ENCODE results near the gene BAZ1A. TPM values are rescaled to one million over a fixed set of nuclear protein-coding genes. Genes with fewer than 3 reads are reported as not detected.
"Not testable (repeated sequence)": the region's sequence is repeated elsewhere in the genome, so short reads cannot be mapped to it uniquely, and the experiment has no call there.

Gene BAZ1A
- total and polyA plus RNA-seq, 4 donors: 4.5 to 44.9 (median 13.3) TPM

DNA sequence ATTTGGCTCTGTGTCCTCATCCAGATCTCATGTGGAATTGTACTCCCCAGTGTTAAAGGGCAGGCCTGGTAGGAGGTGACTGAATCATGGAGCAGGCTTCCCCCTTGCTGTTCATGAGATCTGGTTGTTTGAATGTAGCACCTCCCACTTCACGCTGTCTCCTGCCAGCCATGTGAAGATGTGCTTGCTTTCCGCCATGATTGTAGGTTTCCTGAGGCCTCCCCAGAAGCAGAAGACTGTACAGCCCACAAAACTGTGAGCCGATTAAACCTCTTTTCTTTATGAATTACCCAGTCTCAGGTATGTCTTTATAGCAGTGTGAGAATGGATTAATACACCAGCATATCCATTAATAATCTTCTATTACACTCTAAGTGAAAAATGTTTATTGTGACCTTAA lies 70.2 kb downstream of the BAZ1A start:
- Histone ChIP-seq H3K9me3 (ENCODE audit: control insufficient read depth in 4 of 4, low read length in 3 of 4) (no peaks in the 10 kb centered on the region), H3K27me3 (ENCODE audit: control insufficient read depth in 4 of 4, insufficient read depth in 4 of 4, low read length in 3 of 4) (no peaks in the 10 kb centered on the region), H3K4me3 (ENCODE audit: low read depth in 1 of 3, low read length in 3 of 3) (no peak overlapping the region), H3K36me3 (ENCODE audit: control insufficient read depth in 4 of 4, insufficient read depth in 3 of 4, low read depth in 1 of 4, low read length in 3 of 4) (peaks cover 3 to 23% (median 18%) of the 10 kb centered on the region in 4 donors), H3K27ac (ENCODE audit: low read depth in 1 of 2, low read length in 2 of 2) (no peak overlapping the region), H3K9ac (ENCODE audit: low read depth in 1 of 2, low read length in 2 of 2) (no peak overlapping the region), H3K4me1 (ENCODE audit: control insufficient read depth in 4 of 4, insufficient read depth in 4 of 4, low read length in 3 of 4) (peaks cover 0 to 2% (median 0%) of the 10 kb centered on the region in 4 donors)
- 98% methylated on average over 3 of the region's 3 CpGs for whole genome bisulfite sequencing
- DNase-seq (ENCODE audit: low spot score): no peak
- TF ChIP-seq RXRA (IDR thresholded peaks at IDR 0.05): no peak
- no peak for TF ChIP-seq ATF3 (IDR thresholded peaks at IDR 0.05)
- TF ChIP-seq, protein P1, sequence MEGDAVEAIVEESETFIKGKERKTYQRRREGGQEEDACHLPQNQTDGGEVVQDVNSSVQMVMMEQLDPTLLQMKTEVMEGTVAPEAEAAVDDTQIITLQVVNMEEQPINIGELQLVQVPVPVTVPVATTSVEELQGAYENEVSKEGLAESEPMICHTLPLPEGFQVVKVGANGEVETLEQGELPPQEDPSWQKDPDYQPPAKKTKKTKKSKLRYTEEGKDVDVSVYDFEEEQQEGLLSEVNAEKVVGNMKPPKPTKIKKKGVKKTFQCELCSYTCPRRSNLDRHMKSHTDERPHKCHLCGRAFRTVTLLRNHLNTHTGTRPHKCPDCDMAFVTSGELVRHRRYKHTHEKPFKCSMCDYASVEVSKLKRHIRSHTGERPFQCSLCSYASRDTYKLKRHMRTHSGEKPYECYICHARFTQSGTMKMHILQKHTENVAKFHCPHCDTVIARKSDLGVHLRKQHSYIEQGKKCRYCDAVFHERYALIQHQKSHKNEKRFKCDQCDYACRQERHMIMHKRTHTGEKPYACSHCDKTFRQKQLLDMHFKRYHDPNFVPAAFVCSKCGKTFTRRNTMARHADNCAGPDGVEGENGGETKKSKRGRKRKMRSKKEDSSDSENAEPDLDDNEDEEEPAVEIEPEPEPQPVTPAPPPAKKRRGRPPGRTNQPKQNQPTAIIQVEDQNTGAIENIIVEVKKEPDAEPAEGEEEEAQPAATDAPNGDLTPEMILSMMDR (IDR thresholded peaks at IDR 0.05; ENCODE audit: low read depth, low read length, missing input control): no peak
- TF ChIP-seq YY1 (IDR thresholded peaks at IDR 0.05): no peak
- TF ChIP-seq HNF4A (conservative IDR thresholded peaks at IDR 0.05): no peak
- TF ChIP-seq NR2F2 (IDR thresholded peaks at IDR 0.05): no peak
- no peak for TF ChIP-seq ZBTB33 (IDR thresholded peaks at IDR 0.05)
- TF ChIP-seq, protein P2, sequence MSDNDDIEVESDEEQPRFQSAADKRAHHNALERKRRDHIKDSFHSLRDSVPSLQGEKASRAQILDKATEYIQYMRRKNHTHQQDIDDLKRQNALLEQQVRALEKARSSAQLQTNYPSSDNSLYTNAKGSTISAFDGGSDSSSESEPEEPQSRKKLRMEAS (IDR thresholded peaks at IDR 0.05): no peak
- TF ChIP-seq EGR1 (IDR thresholded peaks at IDR 0.05; ENCODE audit: low read depth in 2 of 2): no peak
- no peak for TF ChIP-seq FOXA2 (IDR thresholded peaks at IDR 0.05)
- no peak for TF ChIP-seq SP1 (IDR thresholded peaks at IDR 0.05)
- TF ChIP-seq TAF1 (conservative IDR thresholded peaks at IDR 0.05): no peak

DNA sequence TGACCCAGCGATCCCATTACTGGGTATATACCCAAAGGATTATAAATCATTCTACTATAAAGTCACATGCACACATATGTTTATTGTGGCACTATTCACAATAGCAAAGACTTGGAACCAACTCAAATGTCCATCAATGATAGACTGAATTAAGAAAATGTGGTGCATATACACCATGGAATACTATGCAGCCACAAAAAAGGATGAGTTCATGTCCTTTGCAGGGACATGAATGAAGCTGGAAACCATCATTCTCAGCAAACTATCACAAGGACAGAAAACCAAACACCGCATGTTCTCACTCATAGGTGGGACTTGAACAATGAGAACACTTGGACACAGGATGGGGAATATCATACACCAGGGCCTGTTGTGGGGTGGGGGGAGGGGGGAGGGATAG lies 76.3 kb downstream of the BAZ1A start:
- not testable (repeated sequence) for H3K4me1 ChIP-seq (ENCODE audit: control insufficient read depth in 4 of 4, insufficient read depth in 4 of 4, low read length in 3 of 4); H3K9ac ChIP-seq (ENCODE audit: low read depth in 1 of 2, low read length in 2 of 2); DNase-seq (ENCODE audit: low spot score); H3K27ac ChIP-seq (ENCODE audit: low read depth in 1 of 2, low read length in 2 of 2); H3K4me3 ChIP-seq (ENCODE audit: low read depth in 1 of 3, low read length in 3 of 3); H3K9me3 ChIP-seq (ENCODE audit: control insufficient read depth in 4 of 4, low read length in 3 of 4); H3K27me3 ChIP-seq (ENCODE audit: control insufficient read depth in 4 of 4, insufficient read depth in 4 of 4, low read length in 3 of 4)
- WGBS: 95% methylated on average over 2 of the region's 2 CpGs
- H3K36me3 ChIP-seq (ENCODE audit: control insufficient read depth in 4 of 4, insufficient read depth in 3 of 4, low read depth in 1 of 4, low read length in 3 of 4): peaks cover 11 to 24% (median 14%) of the 10 kb centered on the region in 4 donors

GRCh38 chr14:34797747-34798583 lies 77.2 kb downstream of the BAZ1A start:
- 97% methylated on average over 24 of the region's 24 CpGs for WGBS
- H3K4me3 ChIP-seq (ENCODE audit: low read depth in 1 of 3, low read length in 3 of 3): no peak overlapping the region
- no peak overlapping the region for H3K9ac ChIP-seq (ENCODE audit: low read depth in 1 of 2, low read length in 2 of 2)
- no peak for DNase-seq (ENCODE audit: low spot score)
- H3K4me1 ChIP-seq (ENCODE audit: control insufficient read depth in 4 of 4, insufficient read depth in 4 of 4, low read length in 3 of 4): peaks cover 0 to 2% (median 0%) of the 10 kb centered on the region in 4 donors
- H3K27ac ChIP-seq (ENCODE audit: low read depth in 1 of 2, low read length in 2 of 2): no peak overlapping the region
- peaks cover 11 to 24% (median 14%) of the 10 kb centered on the region in 4 donors for H3K36me3 ChIP-seq (ENCODE audit: control insufficient read depth in 4 of 4, insufficient read depth in 3 of 4, low read depth in 1 of 4, low read length in 3 of 4)
- H3K9me3 ChIP-seq (ENCODE audit: control insufficient read depth in 4 of 4, low read length in 3 of 4): no peaks in the 10 kb centered on the region
- H3K27me3 ChIP-seq (ENCODE audit: control insufficient read depth in 4 of 4, insufficient read depth in 4 of 4, low read length in 3 of 4): no peaks in the 10 kb centered on the region
- TF ChIP-seq HNF4A (conservative IDR thresholded peaks at IDR 0.05): no peak
- no peak for TF ChIP-seq NR2F2 (IDR thresholded peaks at IDR 0.05)
- no peak for TF ChIP-seq TAF1 (conservative IDR thresholded peaks at IDR 0.05)
- no peak for TF ChIP-seq YY1 (IDR thresholded peaks at IDR 0.05)
- no peak for TF ChIP-seq RAD21 (IDR thresholded peaks at IDR 0.05)
- no peak for TF ChIP-seq FOXA1 (IDR thresholded peaks at IDR 0.05)
- no peak for TF ChIP-seq SP1 (IDR thresholded peaks at IDR 0.05)
- TF ChIP-seq, protein P3, sequence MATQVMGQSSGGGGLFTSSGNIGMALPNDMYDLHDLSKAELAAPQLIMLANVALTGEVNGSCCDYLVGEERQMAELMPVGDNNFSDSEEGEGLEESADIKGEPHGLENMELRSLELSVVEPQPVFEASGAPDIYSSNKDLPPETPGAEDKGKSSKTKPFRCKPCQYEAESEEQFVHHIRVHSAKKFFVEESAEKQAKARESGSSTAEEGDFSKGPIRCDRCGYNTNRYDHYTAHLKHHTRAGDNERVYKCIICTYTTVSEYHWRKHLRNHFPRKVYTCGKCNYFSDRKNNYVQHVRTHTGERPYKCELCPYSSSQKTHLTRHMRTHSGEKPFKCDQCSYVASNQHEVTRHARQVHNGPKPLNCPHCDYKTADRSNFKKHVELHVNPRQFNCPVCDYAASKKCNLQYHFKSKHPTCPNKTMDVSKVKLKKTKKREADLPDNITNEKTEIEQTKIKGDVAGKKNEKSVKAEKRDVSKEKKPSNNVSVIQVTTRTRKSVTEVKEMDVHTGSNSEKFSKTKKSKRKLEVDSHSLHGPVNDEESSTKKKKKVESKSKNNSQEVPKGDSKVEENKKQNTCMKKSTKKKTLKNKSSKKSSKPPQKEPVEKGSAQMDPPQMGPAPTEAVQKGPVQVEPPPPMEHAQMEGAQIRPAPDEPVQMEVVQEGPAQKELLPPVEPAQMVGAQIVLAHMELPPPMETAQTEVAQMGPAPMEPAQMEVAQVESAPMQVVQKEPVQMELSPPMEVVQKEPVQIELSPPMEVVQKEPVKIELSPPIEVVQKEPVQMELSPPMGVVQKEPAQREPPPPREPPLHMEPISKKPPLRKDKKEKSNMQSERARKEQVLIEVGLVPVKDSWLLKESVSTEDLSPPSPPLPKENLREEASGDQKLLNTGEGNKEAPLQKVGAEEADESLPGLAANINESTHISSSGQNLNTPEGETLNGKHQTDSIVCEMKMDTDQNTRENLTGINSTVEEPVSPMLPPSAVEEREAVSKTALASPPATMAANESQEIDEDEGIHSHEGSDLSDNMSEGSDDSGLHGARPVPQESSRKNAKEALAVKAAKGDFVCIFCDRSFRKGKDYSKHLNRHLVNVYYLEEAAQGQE (IDR thresholded peaks at IDR 0.05): no peak
- TF ChIP-seq ATF3 (IDR thresholded peaks at IDR 0.05): no peak
- TF ChIP-seq, protein P1 (IDR thresholded peaks at IDR 0.05; ENCODE audit: low read depth, low read length, missing input control): no peak
- TF ChIP-seq RXRA (IDR thresholded peaks at IDR 0.05): no peak

Data from liver (tissue), 9 donors.